Esophagus muscularis mucosa (tissue), 4 donors: ENCODE measurements around the gene PCDHGA1. TPM values are rescaled to one million over a fixed set of nuclear protein-coding genes. Genes with fewer than 3 reads are reported as not detected.

ENCODE experiments used
- DNase-seq: peaks from one replicate; pipeline ENCODE4 v3.0.0-alpha.2; 2017; ENCODE audit errors: extremely low spot score
- H3K27ac ChIP-seq, 4 donors: fragments of 200-600 bp; sonication (generic); replicated peaks in 1 of 4; 1 replicate in 3 of 4; 2 replicates in 1 of 4; pipeline ENCODE4 v1.5.1; 2016 to 2019; ENCODE audit warnings: mild to moderate bottlenecking in 1 of 4
- H3K27me3 ChIP-seq, 4 donors: fragments of 200-600 bp; sonication (generic); one replicate each; pipeline versions ENCODE4 v1.5.1 to v1.6.0; 2016 to 2019
- H3K36me3 ChIP-seq, 4 donors: fragments of 200-600 bp; sonication (generic); one replicate each; pipeline ENCODE4 v1.5.1; 2016 to 2019
- H3K4me1 ChIP-seq, 4 donors: fragments of 200-600 bp; sonication (generic); one replicate each; pipeline ENCODE4 v1.5.1; 2016 to 2019
- H3K4me3 ChIP-seq, 4 donors: fragments of 200-600 bp; sonication (generic); 1 replicate in 2 of 4; 2 replicates in 2 of 4; pipeline ENCODE4 v1.5.1; 2016 to 2019; ENCODE audit warnings: mild to moderate bottlenecking in 4 of 4, moderate library complexity in 1 of 4
- H3K9me3 ChIP-seq, 4 donors: fragments of 200-600 bp; sonication (generic); 1 replicate in 3 of 4; 2 replicates in 1 of 4; pipeline ENCODE4 v1.5.1; 2016 to 2019
- CTCF ChIP-seq, 3 experiments: fragments of 200-600 bp in 2 of 3; fragments of 450-650 bp in 1 of 3; sonication (generic) in 2 of 3; IDR thresholded peaks; one replicate each; pipeline ENCODE4 v1.5.1; 2017 to 2019; ENCODE audit warnings: antibody characterized with exemption in 3 of 3, mild to moderate bottlenecking in 2 of 3, moderate library complexity in 1 of 3
- EP300 ChIP-seq: sonication (generic); formaldehyde crosslinking; IDR thresholded peaks from one replicate; pipeline ENCODE4 v1.6.1; 2017; ENCODE audit warnings: antibody characterized with exemption
- POLR2A ChIP-seq: fragments of 450-650 bp; IDR thresholded peaks from one replicate; pipeline ENCODE4 v1.6.1; 2017; ENCODE audit warnings: antibody characterized with exemption, moderate library complexity, mild to moderate bottlenecking, low read depth
- POLR2AphosphoS5 ChIP-seq, 2 donors: sonication (generic); formaldehyde crosslinking; IDR thresholded peaks; one replicate each; pipeline ENCODE4 v1.6.1; 2017; ENCODE audit warnings: antibody characterized with exemption in 2 of 2
- WGBS: methylation state at CpG from one replicate; pipeline ENCODE4 v1.1.5; 2018; 5-methylcytosine and 5-hydroxymethylcytosine counted together
- intact Hi-C: fragments of 100-400 bp; cut with DNase I; formaldehyde crosslinking; loops from one replicate; pipeline ENCODE4 v1.15.1; 2023
- total RNA-seq, 4 donors: library from RNA; depleted of rRNA; stranded (reverse); fragments of >200 nt; gene quantifications; one replicate each; pipeline versions ENCODE4 v1.1.0 to v1.2.1, GENCODE V29; 2016

PCDHGA1 gene
- total RNA-seq, 4 donors from 2014 or later: 0.45 to 1.2 (median 0.76) TPM

- Histone ChIP-seq H3K4me3 (no peak overlapping the region), H3K27ac (no peak overlapping the region), H3K36me3 (peaks cover 0 to 36% (median 30%) of the 10 kb centered on the region in 4 donors), H3K4me1 (peaks cover 27 to 76% (median 69%) of the 10 kb centered on the region in 4 donors), H3K27me3 (no peaks in the 10 kb centered on the region), H3K9me3 (no peaks in the 10 kb centered on the region)
- no peak for TF ChIP-seq CTCF (IDR thresholded peaks at IDR 0.05)
- TF ChIP-seq POLR2AphosphoS5 (IDR thresholded peaks at IDR 0.05): no peak
- TF ChIP-seq EP300: no peak
- TF ChIP-seq POLR2A: no peak
- intact Hi-C loops: no loop called here
- no peak for DNase-seq
- 94% methylated on average over 5 of the region's 9 CpGs for WGBS
Measured at GRCh38 chr5:141486091-141486490, 155.8 kb downstream of the PCDHGA1 start.

GRCh38 chr5:141487131-141487530, 156.8 kb downstream of the PCDHGA1 start:
- TF ChIP-seq POLR2AphosphoS5 (IDR thresholded peaks at IDR 0.05) (no peak), CTCF (IDR thresholded peaks at IDR 0.05) (no peak), POLR2A (no peak), EP300 (no peak)
- Histone ChIP-seq H3K36me3 (peaks cover 0 to 47% (median 35%) of the 10 kb centered on the region in 4 donors), H3K4me1 (peaks cover 27 to 74% (median 68%) of the 10 kb centered on the region in 4 donors), H3K27ac (no peak overlapping the region), H3K27me3 (no peaks in the 10 kb centered on the region), H3K4me3 (no peak overlapping the region), H3K9me3 (no peaks in the 10 kb centered on the region)
- DNase-seq: no peak
- WGBS: 75% methylated on average over 6 of the region's 7 CpGs
- intact Hi-C loops: no loop called here

GRCh38 chr5:141488591-141489561, 158.6 kb downstream of the PCDHGA1 start, which contains the start of gene PCDHGC5:
TSS of gene PCDHGC5 (plus strand) at chr5:141489081. CDS start at chr5:141489241, 160 bp downstream.
- Histone ChIP-seq H3K27ac (no peak within 1 kb of the TSS), H3K36me3 (peaks cover 0 to 50% (median 37%) of the 10 kb centered on the region in 4 donors), H3K4me1 (peaks cover 36 to 74% (median 70%) of the 10 kb centered on the region in 4 donors), H3K9me3 (no peaks in the 10 kb centered on the region), H3K27me3 (no peaks in the 10 kb centered on the region), H3K4me3 (no peak within 1 kb of the TSS)
- TF ChIP-seq CTCF (IDR thresholded peaks at IDR 0.05) (no peak), EP300 (no peak), POLR2AphosphoS5 (IDR thresholded peaks at IDR 0.05) (no peak), POLR2A (no peak)
- WGBS: 69% methylated on average over 13 of the region's 14 CpGs
- no peak for DNase-seq
- intact Hi-C loops: no loop called here

GRCh38 chr5:141489841-141490240, 159.5 kb downstream of the PCDHGA1 start:
- DNase-seq: no peak
- no peak for TF ChIP-seq EP300
- no peak for TF ChIP-seq POLR2A
- no peak for TF ChIP-seq POLR2AphosphoS5 (IDR thresholded peaks at IDR 0.05)
- no peak for TF ChIP-seq CTCF (IDR thresholded peaks at IDR 0.05)
- Histone ChIP-seq H3K27me3 (no peaks in the 10 kb centered on the region), H3K4me1 (peaks cover 29 to 74% (median 70%) of the 10 kb centered on the region in 4 donors), H3K9me3 (no peaks in the 10 kb centered on the region), H3K36me3 (peaks cover 0 to 53% (median 40%) of the 10 kb centered on the region in 4 donors), H3K27ac (no peak overlapping the region), H3K4me3 (no peak overlapping the region)
- intact Hi-C loops: no loop called here
- WGBS: 92% methylated on average over 8 of the region's 10 CpGs
